ENCODE measurements around the gene ARHGEF10L. TPM values are rescaled to one million over a fixed set of nuclear protein-coding genes. Genes with fewer than 3 reads are reported as not detected.
A peak's percentile ranks its signal among the peaks of the same experiment; 100 is the strongest.

Gene ARHGEF10L
- polyA plus RNA-seq, 1 donor (not counting 4 experiments of a cell fraction or from before 2014, with no cell fraction given) = 2.4 TPM

GRCh38 chr1:17585266-17585987 lies 45.9 kb downstream of the ARHGEF10L start:
- Histone ChIP-seq H2AFZ (ENCODE audit: control insufficient read depth, low read length) (no peak overlapping the region), H3K4me2 (ENCODE audit: control insufficient read depth, extremely low read depth, insufficient read depth, low read depth, low read length) (no peak overlapping the region), H3K27me3 (ENCODE audit: control insufficient read depth, extremely low read depth, insufficient read depth, low read length) (no peaks in the 10 kb centered on the region), H3K36me3 (ENCODE audit: control insufficient read depth in 2 of 2, extremely low read depth in 1 of 2, insufficient read depth in 2 of 2, low read length in 2 of 2) (peaks cover 0 to 1% of the 10 kb centered on the region in 2 experiments), H4K20me1 (ENCODE audit: control insufficient read depth, extremely low read depth, insufficient read depth, low read length) (peaks cover 3% of the 10 kb centered on the region), H3K27ac (ENCODE audit: control insufficient read depth, insufficient read depth, low read length) (no peak overlapping the region), H3K9me3 (ENCODE audit: control insufficient read depth, low read depth, low read length) (no peaks in the 10 kb centered on the region), H3K9me1 (ENCODE audit: control insufficient read depth, extremely low read depth, insufficient read depth, low read length) (peaks cover 7% of the 10 kb centered on the region), H3K9ac (ENCODE audit: control insufficient read depth, extremely low read depth, insufficient read depth, low read length) (no peak overlapping the region), H3K79me2 (ENCODE audit: control insufficient read depth, insufficient read depth, low read length) (no peaks in the 10 kb centered on the region), H3K4me1 (ENCODE audit: control insufficient read depth, extremely low read depth, insufficient read depth, low read length) (peaks cover 44% of the 10 kb centered on the region), H3K4me3 (ENCODE audit: control insufficient read depth in 2 of 3, extremely low read depth in 1 of 3, insufficient read depth in 2 of 3, low read depth in 1 of 3, low read length in 3 of 3) (no peak overlapping the region)
- dilution Hi-C loops (cut with MboI; ENCODE audit: extremely low pct_ligation_motif_present, low sequenced_read_pairs) = no loop called here
- TF ChIP-seq, protein P1, sequence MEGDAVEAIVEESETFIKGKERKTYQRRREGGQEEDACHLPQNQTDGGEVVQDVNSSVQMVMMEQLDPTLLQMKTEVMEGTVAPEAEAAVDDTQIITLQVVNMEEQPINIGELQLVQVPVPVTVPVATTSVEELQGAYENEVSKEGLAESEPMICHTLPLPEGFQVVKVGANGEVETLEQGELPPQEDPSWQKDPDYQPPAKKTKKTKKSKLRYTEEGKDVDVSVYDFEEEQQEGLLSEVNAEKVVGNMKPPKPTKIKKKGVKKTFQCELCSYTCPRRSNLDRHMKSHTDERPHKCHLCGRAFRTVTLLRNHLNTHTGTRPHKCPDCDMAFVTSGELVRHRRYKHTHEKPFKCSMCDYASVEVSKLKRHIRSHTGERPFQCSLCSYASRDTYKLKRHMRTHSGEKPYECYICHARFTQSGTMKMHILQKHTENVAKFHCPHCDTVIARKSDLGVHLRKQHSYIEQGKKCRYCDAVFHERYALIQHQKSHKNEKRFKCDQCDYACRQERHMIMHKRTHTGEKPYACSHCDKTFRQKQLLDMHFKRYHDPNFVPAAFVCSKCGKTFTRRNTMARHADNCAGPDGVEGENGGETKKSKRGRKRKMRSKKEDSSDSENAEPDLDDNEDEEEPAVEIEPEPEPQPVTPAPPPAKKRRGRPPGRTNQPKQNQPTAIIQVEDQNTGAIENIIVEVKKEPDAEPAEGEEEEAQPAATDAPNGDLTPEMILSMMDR (optimal IDR thresholded peaks at IDR 0.05 in 1 of 3, IDR thresholded peaks at IDR 0.05 in 1 of 3, conservative IDR thresholded peaks at IDR 0.05 in 1 of 3; ENCODE audit: extremely low read depth in 1 of 3, insufficient read depth in 2 of 3, low read length in 3 of 3) = no peak
- no peak for TF ChIP-seq EZH2 (IDR thresholded peaks at IDR 0.05; ENCODE audit: low read length)
- no peak for FAIRE-seq
- DNase-seq (ENCODE audit: low read depth, low spot score) = no peak

DNA sequence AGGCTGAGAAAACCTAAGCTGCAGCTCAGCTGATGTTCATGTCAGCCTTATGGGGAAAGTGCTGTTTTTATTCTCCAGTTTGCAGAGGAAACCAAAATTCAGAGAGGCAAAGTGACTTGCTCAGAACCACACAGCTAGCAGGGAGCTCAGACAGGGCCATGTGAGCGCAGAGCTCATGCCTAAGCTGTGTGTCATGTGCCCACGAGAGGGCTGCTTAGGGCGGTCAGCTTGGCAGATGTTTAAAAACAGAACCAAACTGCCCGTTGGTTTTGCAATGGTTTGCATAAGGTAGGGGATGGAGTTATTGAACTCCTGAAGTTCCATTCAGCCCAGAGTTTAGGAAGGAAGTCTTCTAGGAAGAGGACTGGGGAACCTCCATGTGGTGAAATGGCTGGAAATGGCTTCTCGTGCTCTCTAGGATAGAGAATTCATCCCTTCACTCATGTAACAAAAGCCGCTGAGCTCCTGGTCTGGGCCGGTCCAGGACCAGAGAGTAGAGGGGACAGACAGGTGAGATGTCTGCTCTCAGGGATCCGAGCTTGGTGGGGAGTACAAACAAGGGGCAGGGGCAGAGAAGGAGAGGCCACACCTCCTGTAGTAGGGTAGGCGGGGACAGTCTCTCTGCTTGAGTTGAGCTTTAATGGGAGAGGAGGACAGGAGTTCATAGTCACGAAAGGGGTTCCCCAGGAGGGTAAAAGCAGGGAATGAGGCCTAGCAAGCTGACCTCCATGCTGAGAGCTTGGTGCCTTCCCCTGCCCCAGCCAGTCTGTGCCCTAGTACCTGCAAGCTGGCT lies 46.9 kb downstream of the ARHGEF10L start:
- Histone ChIP-seq H3K9me1 (ENCODE audit: control insufficient read depth, extremely low read depth, insufficient read depth, low read length) (peaks cover 7% of the 10 kb centered on the region), H4K20me1 (ENCODE audit: control insufficient read depth, extremely low read depth, insufficient read depth, low read length) (peaks cover 3% of the 10 kb centered on the region), H2AFZ (ENCODE audit: control insufficient read depth, low read length) (no peak overlapping the region), H3K27me3 (ENCODE audit: control insufficient read depth, extremely low read depth, insufficient read depth, low read length) (no peaks in the 10 kb centered on the region), H3K4me3 (ENCODE audit: control insufficient read depth in 2 of 3, extremely low read depth in 1 of 3, insufficient read depth in 2 of 3, low read depth in 1 of 3, low read length in 3 of 3) (no peak overlapping the region), H3K4me1 (ENCODE audit: control insufficient read depth, extremely low read depth, insufficient read depth, low read length) (peaks cover 41% of the 10 kb centered on the region), H3K4me2 (ENCODE audit: control insufficient read depth, extremely low read depth, insufficient read depth, low read depth, low read length) (peak overlapping the region; percentile 14), H3K79me2 (ENCODE audit: control insufficient read depth, insufficient read depth, low read length) (no peaks in the 10 kb centered on the region), H3K36me3 (ENCODE audit: control insufficient read depth in 2 of 2, extremely low read depth in 1 of 2, insufficient read depth in 2 of 2, low read length in 2 of 2) (peaks cover 0 to 1% of the 10 kb centered on the region in 2 experiments), H3K9me3 (ENCODE audit: control insufficient read depth, low read depth, low read length) (no peaks in the 10 kb centered on the region), H3K27ac (ENCODE audit: control insufficient read depth, insufficient read depth, low read length) (no peak overlapping the region), H3K9ac (ENCODE audit: control insufficient read depth, extremely low read depth, insufficient read depth, low read length) (no peak overlapping the region)
- DNase-seq (ENCODE audit: low read depth, low spot score) = no peak
- peak; percentile 41 for FAIRE-seq
- no peak for TF ChIP-seq EZH2 (IDR thresholded peaks at IDR 0.05; ENCODE audit: low read length)
- dilution Hi-C loops (cut with MboI; ENCODE audit: extremely low pct_ligation_motif_present, low sequenced_read_pairs) = no loop called here

Measured in keratinocyte (primary cell).